Astrocyte of the hippocampus (primary cell): ENCODE results near the gene TEAD1.

ENCODE experiments used
- DNase-seq: peaks from one replicate; pipeline ENCODE4 v3.0.0; 2011; ENCODE audit warnings: low read depth, low spot score

TEAD1 gene

GRCh38 chr11:12686246-12687060, 12.2 kb downstream of the TEAD1 start:
- no peak for DNase-seq

DNA sequence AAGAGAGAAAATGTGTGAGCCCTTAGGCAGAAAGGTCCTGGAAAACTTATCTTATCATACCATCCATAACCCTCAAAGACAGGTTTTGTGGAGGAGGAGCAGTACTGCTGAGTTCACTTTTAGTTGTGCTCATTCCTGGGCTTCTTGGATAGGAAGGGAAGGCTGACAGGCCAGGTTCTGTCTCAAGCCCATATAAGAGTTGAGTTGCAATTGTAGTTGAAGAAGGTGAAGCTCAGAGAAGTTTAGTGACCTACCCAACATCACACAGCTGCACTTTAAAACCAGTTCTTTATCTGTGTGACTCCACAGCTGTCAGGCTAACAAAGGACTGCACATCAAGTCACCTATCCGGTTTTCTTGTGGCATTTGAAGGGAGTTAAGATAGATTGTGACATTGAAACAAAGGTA, 13.0 kb downstream of the TEAD1 start:
- no peak for DNase-seq

- DNase-seq, result no peak
Measured at GRCh38 chr11:12687740-12688139, 13.5 kb downstream of the TEAD1 start.

GRCh38 chr11:12689029-12689755, 15.0 kb downstream of the TEAD1 start:
- DNase-seq, result no peak

DNA sequence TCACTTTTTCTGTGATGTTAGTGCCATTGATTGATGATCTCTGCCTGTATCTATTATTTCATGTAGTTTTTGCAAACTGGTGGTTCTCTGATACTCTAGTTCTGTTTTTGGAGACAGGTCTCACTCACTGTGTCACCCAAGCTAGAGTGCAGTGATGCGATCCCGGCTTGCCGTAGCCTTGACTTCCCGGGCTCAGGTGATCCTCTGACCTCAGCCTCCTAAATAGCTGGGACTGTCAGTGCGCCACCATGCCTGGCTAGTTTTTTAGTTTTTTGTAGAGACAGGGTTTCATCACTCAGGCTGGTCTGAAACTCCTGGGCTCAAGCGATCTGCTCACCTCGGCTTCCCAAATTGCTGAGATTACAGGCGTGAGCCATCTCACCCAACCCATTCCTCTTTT, 16.4 kb downstream of the TEAD1 start:
- no peak for DNase-seq

- DNase-seq, result no peak
Measured at GRCh38 chr11:12691473-12691872, 17.3 kb downstream of the TEAD1 start.

- peak; percentile 94 for DNase-seq
Measured at GRCh38 chr11:12692229-12693075, 18.2 kb downstream of the TEAD1 start.

DNA sequence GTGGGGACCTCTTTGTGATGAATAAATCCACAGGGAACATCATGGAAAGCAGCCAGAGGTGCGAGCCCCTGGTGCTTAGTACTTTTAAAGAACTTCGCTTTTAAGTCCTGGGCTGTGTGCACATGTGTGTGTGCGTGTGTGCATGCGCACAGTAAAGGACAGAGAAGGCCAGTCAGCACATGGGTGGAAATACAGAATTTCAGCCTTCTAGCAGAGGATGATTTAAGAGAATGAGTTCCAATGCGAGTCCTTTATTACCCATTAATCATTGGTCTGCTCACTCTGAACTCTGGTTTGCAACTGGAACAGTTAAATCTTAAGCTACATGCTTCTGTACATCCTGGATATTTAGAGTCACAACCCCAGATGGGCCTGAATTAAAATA, 18.9 kb downstream of the TEAD1 start:
- no peak for DNase-seq

GRCh38 chr11:12693479-12694182, 19.4 kb downstream of the TEAD1 start:
- DNase-seq, result peak; percentile 97

- no peak for DNase-seq
Measured at GRCh38 chr11:12694183-12694531, 19.9 kb downstream of the TEAD1 start.

DNA sequence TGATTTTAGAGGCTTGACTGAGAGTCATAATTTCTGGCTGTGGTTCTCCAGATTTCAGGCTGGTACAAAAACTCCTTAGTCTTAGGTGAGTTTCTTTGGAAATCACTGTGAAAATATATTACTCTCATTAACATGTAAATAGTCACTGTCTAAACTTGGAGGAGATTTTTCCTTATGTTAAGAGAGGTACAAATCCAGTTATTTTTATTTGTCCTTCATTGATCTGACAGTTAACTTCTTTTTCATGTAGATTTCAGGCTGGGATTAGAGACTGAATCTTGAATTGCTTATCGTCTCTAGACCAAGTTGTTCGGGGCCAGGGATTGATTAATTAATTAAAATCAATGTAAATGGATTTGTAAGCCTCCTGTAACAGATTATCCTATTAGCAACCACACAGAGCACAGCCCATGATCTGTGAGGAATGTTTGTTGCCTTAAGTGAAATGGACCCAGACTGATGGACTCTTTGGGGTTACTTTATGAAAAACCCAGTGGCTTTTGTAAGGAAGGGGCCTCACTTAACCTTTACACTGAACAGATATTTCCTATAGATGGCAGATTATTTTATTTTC, 21.1 kb downstream of the TEAD1 start:
- DNase-seq, result no peak

- no peak for DNase-seq
Measured at GRCh38 chr11:12695873-12696272, 21.7 kb downstream of the TEAD1 start.

- no peak for DNase-seq
Measured at GRCh38 chr11:12696911-12697581, 22.8 kb downstream of the TEAD1 start.

- DNase-seq, result no peak
Measured at GRCh38 chr11:12698048-12698447, 23.8 kb downstream of the TEAD1 start.

DNA sequence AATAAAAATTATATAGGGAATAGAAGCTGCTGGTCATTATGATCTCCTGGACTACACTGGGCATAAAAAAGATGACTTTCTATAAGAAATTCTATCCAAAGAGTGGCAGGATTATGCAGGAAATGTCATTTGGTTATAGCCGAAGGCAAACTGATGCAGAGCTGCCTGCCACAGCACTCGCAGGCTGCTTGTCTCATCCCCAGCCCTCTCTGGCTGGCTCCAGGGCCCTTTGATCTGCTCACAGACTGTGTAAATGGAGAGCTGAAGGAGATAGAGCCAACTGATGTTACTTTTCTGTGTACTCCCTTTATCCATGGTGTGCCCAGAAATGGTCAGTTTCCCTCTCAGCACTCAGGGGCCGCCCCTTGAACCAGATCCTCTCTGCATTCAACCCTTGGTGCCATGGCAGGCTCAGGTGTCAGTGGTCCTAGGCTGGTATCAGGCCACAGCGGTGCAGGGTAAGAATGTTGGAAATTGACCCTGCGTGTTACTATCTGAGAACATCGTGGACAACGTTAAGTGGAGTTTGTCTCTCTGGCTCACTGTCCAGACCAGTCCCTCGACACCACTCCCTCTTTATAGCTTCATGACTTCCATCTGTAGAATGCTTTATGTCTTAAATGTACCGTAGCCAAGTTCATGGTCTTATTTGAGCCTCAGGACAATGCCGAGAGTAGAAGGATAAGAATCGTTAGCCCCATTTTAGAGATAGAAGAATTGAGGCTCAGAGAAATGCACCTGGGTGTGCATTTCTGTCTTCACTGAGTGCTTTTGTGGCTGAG, 27.8 kb downstream of the TEAD1 start:
- no peak for DNase-seq

GRCh38 chr11:12702999-12703453, 28.8 kb downstream of the TEAD1 start:
- DNase-seq, result no peak

DNA sequence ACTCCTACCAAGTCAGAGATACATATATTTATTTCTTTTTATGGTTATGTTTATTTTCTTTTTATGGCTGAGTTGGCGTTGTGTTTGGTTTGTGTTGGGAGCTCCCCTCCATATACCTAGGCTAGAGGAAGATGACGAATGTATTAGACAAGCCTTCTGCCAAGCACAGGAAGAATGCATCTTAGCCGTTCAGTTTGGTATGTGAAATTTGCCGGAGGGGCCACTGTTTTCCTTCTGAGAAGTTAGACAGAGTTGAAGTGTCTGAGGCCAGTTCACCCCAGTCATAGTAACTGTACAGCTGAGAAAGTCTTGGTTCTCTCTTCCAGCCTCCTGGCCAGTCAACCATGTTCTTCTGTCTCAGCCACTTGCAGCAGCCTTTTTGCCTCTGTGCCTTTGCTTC, 29.8 kb downstream of the TEAD1 start:
- DNase-seq, result peak; percentile 64

DNA sequence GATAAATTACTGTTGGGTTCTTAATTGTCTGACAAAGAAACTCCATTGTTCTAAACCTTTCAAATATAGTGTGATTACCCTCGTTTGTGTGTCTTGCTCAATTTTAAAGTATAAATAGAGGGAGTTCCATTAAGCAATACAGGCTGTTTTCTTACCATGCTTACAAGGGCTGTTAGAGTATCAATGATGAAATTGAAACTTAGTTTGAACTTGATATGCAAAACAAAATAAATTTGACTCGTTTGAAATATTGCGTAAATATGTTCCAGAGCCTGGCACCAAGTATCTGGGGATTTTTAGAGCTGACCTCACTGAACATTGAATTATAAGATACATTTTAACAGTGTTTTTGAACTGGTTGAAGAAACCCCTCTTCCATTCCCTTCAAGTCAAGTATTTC, 31.7 kb downstream of the TEAD1 start:
- no peak for DNase-seq

DNA sequence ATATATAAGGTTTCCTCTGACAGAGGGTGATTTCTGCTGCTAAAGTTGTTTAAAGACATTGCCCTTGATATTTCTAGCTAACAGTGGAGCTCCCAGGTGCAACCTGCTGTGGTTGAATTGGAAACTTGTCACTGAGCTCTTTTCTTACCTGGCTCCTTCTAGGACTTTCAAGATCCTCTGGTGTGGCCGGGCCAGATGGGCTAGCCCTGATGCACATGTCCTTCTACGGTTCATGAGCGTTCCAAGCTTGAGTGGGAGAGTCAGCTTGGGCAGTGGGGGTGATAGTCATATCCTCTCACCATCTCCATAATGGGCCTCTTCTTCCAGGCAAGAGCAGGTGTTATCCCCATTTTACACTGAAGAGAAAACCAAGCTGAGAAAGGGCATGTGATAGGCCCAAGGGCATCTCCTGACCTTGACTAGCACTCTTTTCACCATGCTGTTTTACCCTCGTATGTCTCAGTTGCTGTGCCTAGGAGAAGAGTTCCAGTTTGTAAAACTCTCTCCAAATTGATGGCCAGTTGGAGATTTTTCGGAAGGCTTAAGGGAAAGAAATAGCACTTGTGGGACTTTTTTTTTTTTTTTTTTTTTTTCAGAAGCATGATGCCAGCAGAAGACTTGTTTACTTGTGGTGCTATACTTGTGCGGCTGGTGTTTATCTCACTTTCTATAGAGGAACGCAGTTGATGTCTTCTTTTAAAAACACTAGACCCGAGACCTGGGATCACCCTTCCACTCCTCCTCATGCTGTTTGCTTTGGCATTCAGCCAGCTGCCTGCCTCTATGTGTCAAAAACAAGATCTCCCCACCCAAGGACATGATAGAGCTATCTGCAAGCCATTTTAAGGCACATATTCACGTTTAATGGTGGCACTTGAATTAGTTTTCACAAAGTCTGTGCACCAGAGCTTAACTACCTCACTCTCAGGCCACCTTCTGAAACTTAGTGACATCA, 32.6 kb downstream of the TEAD1 start:
- DNase-seq, result no peak
